Smooth muscle cell of the brain vasculature (primary cell): ENCODE data around the gene VAV3.

Experiments used
- DNase-seq: peaks from one replicate; pipeline ENCODE4 v3.0.0-alpha.2; 2012; ENCODE audit warnings: low read depth, low spot score

VAV3 gene

GRCh38 chr1:107687849-107688753 is 276.9 kb downstream of the VAV3 start:
- no peak for DNase-seq

GRCh38 chr1:107683683-107684082 is 281.3 kb downstream of the VAV3 start:
- no peak for DNase-seq

GRCh38 chr1:107683191-107683657 is 281.8 kb downstream of the VAV3 start:
- DNase-seq = no peak

- DNase-seq = no peak
Measured at GRCh38 chr1:107682467-107682866, 282.5 kb downstream of the VAV3 start.

- no peak for DNase-seq
Measured at GRCh38 chr1:107681001-107681479, 283.9 kb downstream of the VAV3 start.

GRCh38 chr1:107680579-107680985 is 284.4 kb downstream of the VAV3 start:
- no peak for DNase-seq

GRCh38 chr1:107679411-107679953 is 285.5 kb downstream of the VAV3 start:
- no peak for DNase-seq

- no peak for DNase-seq
Measured at GRCh38 chr1:107678993-107679392, 286.0 kb downstream of the VAV3 start.

GRCh38 chr1:107677697-107678096 is 287.3 kb downstream of the VAV3 start:
- no peak for DNase-seq

- DNase-seq = no peak
Measured at GRCh38 chr1:107674486-107674885, 290.5 kb downstream of the VAV3 start.

GRCh38 chr1:107673006-107673405 is 292.0 kb downstream of the VAV3 start:
- DNase-seq = no peak

- no peak for DNase-seq
Measured at GRCh38 chr1:107670397-107671040, 294.5 kb downstream of the VAV3 start.

GRCh38 chr1:107669996-107670395 is 295.0 kb downstream of the VAV3 start:
- DNase-seq = no peak

- no peak for DNase-seq
Measured at GRCh38 chr1:107668762-107669161, 296.2 kb downstream of the VAV3 start.

GRCh38 chr1:107666493-107666892 is 298.5 kb downstream of the VAV3 start:
- no peak for DNase-seq

GRCh38 chr1:107664982-107665925 is 299.7 kb downstream of the VAV3 start:
- DNase-seq = no peak

- no peak for DNase-seq
Measured at GRCh38 chr1:107662971-107663370, 302.0 kb downstream of the VAV3 start.

- no peak for DNase-seq
Measured at GRCh38 chr1:107661158-107661557, 303.8 kb downstream of the VAV3 start.

- DNase-seq = no peak
Measured at GRCh38 chr1:107659961-107660360, 305.0 kb downstream of the VAV3 start.

- no peak for DNase-seq
Measured at GRCh38 chr1:107657356-107657755, 307.6 kb downstream of the VAV3 start.

GRCh38 chr1:107653765-107654164 is 311.2 kb downstream of the VAV3 start:
- no peak for DNase-seq
